Left lung (tissue), 14 donors: ENCODE measurements around the gene PPP2R2B. TPM values are rescaled to one million over a fixed set of nuclear protein-coding genes. Genes with fewer than 3 reads are reported as not detected.

Experiments
- ATAC-seq: fragments of 200-7000 bp; cut with Tn5 transposase; one replicate; pipeline ENCODE4 v1.9.1; 2020; ENCODE audit warnings: moderate library complexity
- DNase-seq, 4 donors: peaks; one replicate each; pipeline ENCODE4 v3.0.0-alpha.2; 2013 to 2020
- H3K27ac ChIP-seq, 2 donors: fragments of 200-600 bp; sonication (generic) in 1 of 2; one replicate each; pipeline versions ENCODE4 v1.5.0 to v1.8.0; 2020 to 2021
- H3K27me3 ChIP-seq, 2 donors: fragments of 200-600 bp; sonication (generic) in 1 of 2; one replicate each; pipeline versions ENCODE4 v1.5.0 to v1.8.0; 2020 to 2021
- H3K36me3 ChIP-seq, 2 donors: fragments of 200-600 bp; sonication (generic) in 1 of 2; one replicate each; pipeline versions ENCODE4 v1.5.0 to v1.8.0; 2020 to 2021
- H3K4me1 ChIP-seq, 2 donors: fragments of 200-600 bp; one replicate each; pipeline ENCODE4 v1.8.0; 2021
- H3K4me3 ChIP-seq, 2 donors: fragments of 200-600 bp; sonication (generic) in 1 of 2; one replicate each; pipeline versions ENCODE4 v1.5.0 to v1.8.0; 2020 to 2021; ENCODE audit warnings: mild to moderate bottlenecking in 1 of 2
- H3K9me3 ChIP-seq, 2 donors: fragments of 200-600 bp; sonication (generic) in 1 of 2; one replicate each; pipeline versions ENCODE4 v1.5.0 to v1.8.0; 2020 to 2021
- intact Hi-C, 2 donors: fragments of 100-400 bp; cut with DNase I; formaldehyde crosslinking; loops; one replicate each; pipeline versions ENCODE4 v1.11.2 to v1.14.2; 2022
- long read RNA-seq, 12 donors: library from polyadenylated mRNA in 2 of 12; unstranded in 2 of 12; transcript quantifications; one replicate each; pipeline ENCODE4 v2.0.0 and lab custom pipeline, GENCODE V29; 2019 to 2026
- polyA plus RNA-seq, 6 donors: library from polyadenylated mRNA; unstranded; fragments of 120-200 nt; gene quantifications; one replicate each; pipeline ENCODE4 v1.2.1, GENCODE V29; 2013; ENCODE audit not compliant: insufficient read length in 6 of 6
- total RNA-seq, 2 donors: library from RNA; stranded (reverse); fragmentation: NEBNext Ultra II Directional; extraction: Animal tissue kit (Norgen Biotek cat#: 25700); gene quantifications; one replicate each; pipeline ENCODE4 v1.2.1, GENCODE V29; 2021
- TF ChIP-seq, protein P1 (sequence below), 2 donors: fragments of 200-600 bp; sonication (generic) in 1 of 2; IDR thresholded peaks; one replicate each; pipeline versions ENCODE4 v1.5.0 to v1.8.0; 2021; ENCODE audit warnings: antibody characterized with exemption in 2 of 2
- donor health status: DM: no; HTN: yes; CAD: no.
- donor health status: DM: no; HTN: no; CAD: no.

Gene PPP2R2B
- total RNA-seq (1 to 10 TPM in 1 of 2 donors, under 1 TPM in 1; 0.70 to 1.5 TPM), polyA plus RNA-seq (under 1 TPM; 0.23 to 0.46 (median 0.37) TPM)
- long read RNA-seq, donor 1, result 0 reads
- long read RNA-seq, donor 2, result 0 reads
- long read RNA-seq, donor 3, result 0 reads
- long read RNA-seq, donor 4, result 0 reads
- long read RNA-seq, donor 5, result 0 reads
- long read RNA-seq, donor 6, result 0 reads
- long read RNA-seq, donor 7, result 0 reads
- long read RNA-seq, donor 8, result 0 reads
- long read RNA-seq, donor 9, result 0 reads
- long read RNA-seq, donor 10, full-length matches to known transcripts, result 1 of 1 reads
- long read RNA-seq, donor 10, partial matches to known transcripts, result 0 of 1 reads
- long read RNA-seq, donor 10, other reads (novel, unspliced or antisense), result 0 of 1 reads
- long read RNA-seq, donor 11, full-length matches to known transcripts, result 35 of 73 reads
- long read RNA-seq, donor 11, partial matches to known transcripts, result 38 of 73 reads
- long read RNA-seq, donor 11, other reads (novel, unspliced or antisense), result 0 of 73 reads
- long read RNA-seq, donor 12, result 0 reads

DNA sequence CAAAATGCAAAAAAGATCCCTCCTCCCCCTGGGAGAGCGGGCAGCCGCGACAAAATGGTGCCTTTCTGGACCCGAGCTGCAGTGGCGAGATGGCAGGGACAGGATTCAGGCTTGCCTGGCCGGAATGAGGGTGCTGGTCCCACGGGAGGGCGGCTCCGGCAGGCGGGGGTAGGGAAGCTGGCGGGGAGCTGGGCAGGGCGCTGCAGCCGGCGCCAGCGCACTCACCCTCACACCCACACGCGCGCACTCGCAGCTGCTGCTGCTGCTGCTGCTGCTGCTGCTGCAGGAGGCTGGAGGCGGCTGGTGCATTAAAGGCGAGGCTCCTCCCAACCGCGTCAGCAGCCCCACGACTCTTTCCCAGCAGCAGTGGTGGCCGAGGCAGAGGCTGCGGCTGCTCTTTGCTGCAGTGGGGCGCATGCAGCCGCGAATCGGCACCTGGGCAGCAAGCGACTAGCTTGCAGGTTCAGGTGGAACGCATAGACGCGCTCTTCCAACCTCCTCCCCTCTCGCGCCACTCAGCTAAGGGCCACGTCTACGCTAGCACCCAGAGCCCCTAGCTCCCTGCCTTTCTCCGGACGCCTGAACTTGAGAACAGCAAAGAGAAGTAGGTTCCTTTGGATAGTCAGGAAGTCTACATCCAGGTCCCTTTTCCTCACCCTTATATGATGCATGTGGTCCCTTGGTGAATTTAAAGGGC is at the start of gene PPP2R2B:
Gene PPP2R2B, minus strand, starts transcription at position 282 of the 697 bp plus-strand sequence.
- H3K27ac ChIP-seq, result no peak within 1 kb of the TSS
- peaks cover 31 to 55% of the 10 kb centered on the region in 2 donors for H3K27me3 ChIP-seq
- peak within 1 kb of the TSS; percentile 4 to 38 for H3K4me3 ChIP-seq
- no peaks in the 10 kb centered on the region for H3K9me3 ChIP-seq
- H3K36me3 ChIP-seq, result no peaks in the 10 kb centered on the region
- H3K4me1 ChIP-seq, result peaks cover 6 to 20% of the 10 kb centered on the region in 2 donors
- TF ChIP-seq, protein P1, sequence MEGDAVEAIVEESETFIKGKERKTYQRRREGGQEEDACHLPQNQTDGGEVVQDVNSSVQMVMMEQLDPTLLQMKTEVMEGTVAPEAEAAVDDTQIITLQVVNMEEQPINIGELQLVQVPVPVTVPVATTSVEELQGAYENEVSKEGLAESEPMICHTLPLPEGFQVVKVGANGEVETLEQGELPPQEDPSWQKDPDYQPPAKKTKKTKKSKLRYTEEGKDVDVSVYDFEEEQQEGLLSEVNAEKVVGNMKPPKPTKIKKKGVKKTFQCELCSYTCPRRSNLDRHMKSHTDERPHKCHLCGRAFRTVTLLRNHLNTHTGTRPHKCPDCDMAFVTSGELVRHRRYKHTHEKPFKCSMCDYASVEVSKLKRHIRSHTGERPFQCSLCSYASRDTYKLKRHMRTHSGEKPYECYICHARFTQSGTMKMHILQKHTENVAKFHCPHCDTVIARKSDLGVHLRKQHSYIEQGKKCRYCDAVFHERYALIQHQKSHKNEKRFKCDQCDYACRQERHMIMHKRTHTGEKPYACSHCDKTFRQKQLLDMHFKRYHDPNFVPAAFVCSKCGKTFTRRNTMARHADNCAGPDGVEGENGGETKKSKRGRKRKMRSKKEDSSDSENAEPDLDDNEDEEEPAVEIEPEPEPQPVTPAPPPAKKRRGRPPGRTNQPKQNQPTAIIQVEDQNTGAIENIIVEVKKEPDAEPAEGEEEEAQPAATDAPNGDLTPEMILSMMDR (IDR thresholded peaks at IDR 0.05), result no peak
- DNase-seq, result peak in 2 of 4 donors; percentile 42 to 77
- intact Hi-C loops, result no loop called here
- peak; percentile 71 for ATAC-seq

GRCh38 chr5:146924132-146924531 is 45.6 kb upstream of the PPP2R2B start:
- ATAC-seq (no peak), DNase-seq (no peak)
- Histone ChIP-seq H3K4me1 (no peaks in the 10 kb centered on the region), H3K9me3 (no peaks in the 10 kb centered on the region), H3K36me3 (no peaks in the 10 kb centered on the region), H3K27ac (no peak overlapping the region), H3K27me3 (no peaks in the 10 kb centered on the region), H3K4me3 (no peak overlapping the region)
- intact Hi-C loops, result no loop called here
- TF ChIP-seq, protein P1 (IDR thresholded peaks at IDR 0.05), result no peak

DNA sequence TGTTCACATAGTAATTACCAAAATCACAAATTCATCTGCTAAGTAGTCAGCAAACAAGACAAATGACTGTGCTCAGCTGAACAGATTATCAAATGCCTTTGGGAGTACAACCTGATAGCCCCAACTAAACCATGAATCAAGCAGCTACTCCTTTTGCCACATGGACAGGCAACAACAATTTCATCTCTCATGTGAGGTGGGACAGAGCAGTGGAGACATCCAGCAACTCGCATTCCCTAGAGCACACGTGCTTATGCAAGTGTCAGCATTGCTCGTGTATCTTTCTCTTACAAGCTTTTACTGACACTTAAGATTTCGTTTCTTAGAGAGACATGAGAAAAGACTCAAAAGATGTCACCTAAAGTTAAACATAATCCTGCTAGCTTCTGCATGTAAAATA is 42.7 kb upstream of the PPP2R2B start:
- intact Hi-C loops, result no loop called here

DNA sequence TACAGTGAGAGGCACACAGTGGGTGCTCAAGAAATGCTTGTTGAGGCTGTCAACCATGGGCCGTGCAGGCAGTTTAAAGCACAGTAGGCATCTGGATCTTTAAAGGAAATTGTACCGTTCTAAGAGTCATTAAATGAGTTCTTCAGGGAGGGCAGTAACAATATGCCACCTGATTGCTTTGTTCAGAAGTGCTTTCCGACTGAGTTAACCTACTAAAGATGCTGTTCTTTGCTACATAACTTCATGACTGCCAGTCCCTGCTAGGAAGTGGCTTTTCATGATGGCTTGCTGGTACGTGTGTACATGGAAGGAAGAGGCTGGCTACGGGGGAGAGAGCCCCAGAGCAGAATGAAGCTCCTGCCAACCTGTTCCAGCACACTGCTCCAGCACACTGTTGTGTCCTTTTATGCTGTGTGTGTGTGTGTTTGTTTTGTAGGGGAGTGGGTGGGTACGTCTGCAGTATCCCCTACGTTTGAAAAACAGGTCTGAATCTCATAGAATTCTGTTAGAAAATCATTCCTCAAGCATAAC is 41.9 kb upstream of the PPP2R2B start:
- ATAC-seq (no peak), DNase-seq (no peak)
- Histone ChIP-seq H3K27ac (no peak overlapping the region), H3K27me3 (no peaks in the 10 kb centered on the region), H3K4me3 (no peak overlapping the region), H3K4me1 (no peaks in the 10 kb centered on the region), H3K9me3 (no peaks in the 10 kb centered on the region), H3K36me3 (no peaks in the 10 kb centered on the region)
- TF ChIP-seq, protein P1 (IDR thresholded peaks at IDR 0.05), result no peak
- intact Hi-C loops, result no loop called here

More for the DNA sequence above, 42.7 kb upstream of the PPP2R2B start:
- DNase-seq (no peak), ATAC-seq (no peak)
- Histone ChIP-seq H3K27me3 (no peaks in the 10 kb centered on the region), H3K36me3 (no peaks in the 10 kb centered on the region), H3K9me3 (no peaks in the 10 kb centered on the region), H3K4me1 (no peaks in the 10 kb centered on the region), H3K4me3 (no peak overlapping the region), H3K27ac (no peak overlapping the region)
- TF ChIP-seq, protein P1 (IDR thresholded peaks at IDR 0.05), result no peak

GRCh38 chr5:146919304-146919703 is 40.7 kb upstream of the PPP2R2B start:
- H3K27ac ChIP-seq, result no peak overlapping the region
- no peaks in the 10 kb centered on the region for H3K36me3 ChIP-seq
- intact Hi-C loops, result no loop called here
- peak in 1 of 4 donors; percentile 1 for DNase-seq
- TF ChIP-seq, protein P1 (IDR thresholded peaks at IDR 0.05), result no peak
- H3K9me3 ChIP-seq, result no peaks in the 10 kb centered on the region
- H3K4me3 ChIP-seq, result no peak overlapping the region
- no peaks in the 10 kb centered on the region for H3K4me1 ChIP-seq
- no peak for ATAC-seq
- H3K27me3 ChIP-seq, result no peaks in the 10 kb centered on the region
